Stomach smooth muscle (tissue), 2 donors: Measurements from ENCODE around the gene ADGRF3.

Experiments
- H3K27ac ChIP-seq: one replicate; pipeline ENCODE4 v1.7.0; 2013; ENCODE audit warnings: mild to moderate bottlenecking, low read length, inconsistent platforms
- H3K27me3 ChIP-seq, 2 donors: one replicate each; pipeline ENCODE4 v1.7.0; 2013; ENCODE audit warnings: low read length in 2 of 2; ENCODE audit not compliant: insufficient read depth in 2 of 2, control insufficient read depth in 1 of 2
- H3K36me3 ChIP-seq, 2 donors: one replicate each; pipeline ENCODE4 v1.7.0; 2013; ENCODE audit warnings: low read length in 2 of 2; ENCODE audit not compliant: control insufficient read depth in 2 of 2, insufficient read depth in 2 of 2
- H3K4me1 ChIP-seq: one replicate; pipeline ENCODE4 v1.7.0; 2013; ENCODE audit warnings: low read length; ENCODE audit not compliant: control insufficient read depth, insufficient read depth
- H3K4me3 ChIP-seq, 2 donors: one replicate each; pipeline ENCODE4 v1.7.0; 2013; ENCODE audit warnings: low read length in 2 of 2
- H3K9ac ChIP-seq, 2 donors: one replicate each; pipeline ENCODE4 v1.7.0; 2013; ENCODE audit warnings: low read length in 2 of 2, mild to moderate bottlenecking in 1 of 2
- H3K9me3 ChIP-seq, 2 donors: one replicate each; pipeline ENCODE4 v1.7.0; 2013; ENCODE audit warnings: low read length in 2 of 2; ENCODE audit not compliant: control insufficient read depth in 2 of 2
- donor health status: healthy.
- donor health status: Pancreatic carcinoma.

The ADGRF3 gene

DNA sequence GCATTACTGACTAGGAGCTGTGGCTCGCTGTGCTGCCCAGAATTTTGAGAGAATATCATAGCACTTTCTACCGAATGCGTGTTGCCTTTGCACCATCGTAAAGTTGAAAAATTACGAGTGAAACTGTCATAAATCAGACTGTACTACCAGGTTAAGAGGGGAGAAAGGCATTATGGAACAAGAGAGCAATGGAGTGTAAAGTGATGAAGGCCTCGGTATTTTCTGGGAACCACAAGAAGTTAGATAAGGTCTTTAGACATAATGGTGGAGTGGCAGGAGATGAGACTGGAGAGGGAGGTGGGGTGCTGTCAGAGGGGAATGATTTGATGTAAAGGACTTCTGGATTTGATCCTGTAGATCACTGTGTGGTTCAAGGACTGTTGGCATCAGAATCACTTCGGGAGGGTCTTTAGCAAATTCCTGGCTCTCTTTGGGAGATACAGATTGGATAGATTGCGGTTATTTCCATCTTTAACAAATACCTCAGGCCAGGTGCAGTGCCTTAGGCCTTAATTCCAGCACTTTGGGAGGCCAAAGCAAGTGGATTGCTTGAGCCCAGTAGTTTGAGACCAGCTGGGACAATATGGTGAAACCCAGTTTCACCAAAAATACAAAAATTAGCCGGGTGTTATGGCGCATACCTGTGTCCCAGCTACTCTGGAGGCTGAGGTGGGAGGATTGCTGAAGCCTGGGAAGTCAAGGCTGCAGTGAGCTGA, 4.9 kb upstream of the ADGRF3 start:
- Histone ChIP-seq H3K27ac (no peak overlapping the region), H3K4me3 (no peak overlapping the region), H3K36me3 (no peaks in the 10 kb centered on the region), H3K9me3 (no peaks in the 10 kb centered on the region), H3K27me3 (no peaks in the 10 kb centered on the region), H3K9ac (no peak overlapping the region), H3K4me1 (peaks cover 5% of the 10 kb centered on the region)

DNA sequence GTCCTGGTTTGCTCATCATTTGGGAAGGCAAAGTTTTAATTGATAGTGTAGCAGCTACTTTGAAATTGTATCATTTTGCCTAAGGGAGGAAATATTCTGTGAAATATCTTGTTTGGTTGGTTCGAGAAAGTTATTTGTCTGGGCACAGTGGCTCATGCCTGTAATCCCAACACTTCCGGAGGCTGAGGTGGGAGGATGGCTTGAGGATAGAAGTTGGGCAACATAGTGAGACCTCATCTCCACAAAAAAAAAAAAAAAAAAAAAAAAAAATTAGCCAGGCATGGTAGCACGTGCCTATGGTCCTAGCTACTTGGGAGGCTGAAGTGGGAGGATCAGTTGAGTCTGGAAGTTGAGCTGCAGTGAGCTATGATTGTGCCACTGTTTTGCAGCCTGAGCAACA, 3.1 kb upstream of the ADGRF3 start:
- H3K27ac ChIP-seq: no peak overlapping the region
- no peaks in the 10 kb centered on the region for H3K9me3 ChIP-seq
- peaks cover 6% of the 10 kb centered on the region for H3K4me1 ChIP-seq
- no peak overlapping the region for H3K4me3 ChIP-seq
- no peaks in the 10 kb centered on the region for H3K27me3 ChIP-seq
- H3K9ac ChIP-seq: no peak overlapping the region
- no peaks in the 10 kb centered on the region for H3K36me3 ChIP-seq

DNA sequence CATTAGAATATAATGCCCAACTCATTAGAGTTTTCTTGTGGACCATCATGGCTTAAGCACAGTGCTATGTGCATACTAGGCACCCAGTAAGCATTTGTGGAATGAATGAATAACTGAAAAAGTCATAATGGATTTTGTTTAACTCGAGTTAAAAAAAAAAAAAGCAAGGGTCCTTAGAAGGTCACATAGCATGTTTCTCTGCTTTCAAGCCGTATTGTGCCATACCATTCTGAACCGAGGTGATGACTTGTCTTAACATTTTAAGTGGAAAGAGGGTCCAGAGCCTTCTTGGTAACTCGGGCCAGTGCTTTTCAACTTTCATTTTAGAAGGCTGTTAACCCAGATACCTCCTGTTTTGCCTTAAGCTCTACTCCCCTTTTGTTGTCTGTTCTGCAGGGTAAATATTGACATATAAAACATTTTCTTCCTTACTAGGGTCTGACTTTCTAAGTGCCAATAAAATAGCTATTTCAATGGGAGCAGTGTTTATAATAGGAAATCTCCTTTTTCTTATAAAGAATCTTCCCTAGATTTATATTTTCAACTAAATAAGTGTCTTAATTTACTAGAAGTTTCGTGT, 787 bp upstream of the ADGRF3 start:
- peak overlapping the region; percentile 96 to 97 for H3K4me3 ChIP-seq
- H3K9ac ChIP-seq: peak overlapping the region; percentile 76 to 92
- H3K4me1 ChIP-seq: peaks cover 9% of the 10 kb centered on the region
- no peaks in the 10 kb centered on the region for H3K9me3 ChIP-seq
- H3K36me3 ChIP-seq: no peaks in the 10 kb centered on the region
- H3K27me3 ChIP-seq: no peaks in the 10 kb centered on the region
- H3K27ac ChIP-seq: peak overlapping the region; percentile 68

DNA sequence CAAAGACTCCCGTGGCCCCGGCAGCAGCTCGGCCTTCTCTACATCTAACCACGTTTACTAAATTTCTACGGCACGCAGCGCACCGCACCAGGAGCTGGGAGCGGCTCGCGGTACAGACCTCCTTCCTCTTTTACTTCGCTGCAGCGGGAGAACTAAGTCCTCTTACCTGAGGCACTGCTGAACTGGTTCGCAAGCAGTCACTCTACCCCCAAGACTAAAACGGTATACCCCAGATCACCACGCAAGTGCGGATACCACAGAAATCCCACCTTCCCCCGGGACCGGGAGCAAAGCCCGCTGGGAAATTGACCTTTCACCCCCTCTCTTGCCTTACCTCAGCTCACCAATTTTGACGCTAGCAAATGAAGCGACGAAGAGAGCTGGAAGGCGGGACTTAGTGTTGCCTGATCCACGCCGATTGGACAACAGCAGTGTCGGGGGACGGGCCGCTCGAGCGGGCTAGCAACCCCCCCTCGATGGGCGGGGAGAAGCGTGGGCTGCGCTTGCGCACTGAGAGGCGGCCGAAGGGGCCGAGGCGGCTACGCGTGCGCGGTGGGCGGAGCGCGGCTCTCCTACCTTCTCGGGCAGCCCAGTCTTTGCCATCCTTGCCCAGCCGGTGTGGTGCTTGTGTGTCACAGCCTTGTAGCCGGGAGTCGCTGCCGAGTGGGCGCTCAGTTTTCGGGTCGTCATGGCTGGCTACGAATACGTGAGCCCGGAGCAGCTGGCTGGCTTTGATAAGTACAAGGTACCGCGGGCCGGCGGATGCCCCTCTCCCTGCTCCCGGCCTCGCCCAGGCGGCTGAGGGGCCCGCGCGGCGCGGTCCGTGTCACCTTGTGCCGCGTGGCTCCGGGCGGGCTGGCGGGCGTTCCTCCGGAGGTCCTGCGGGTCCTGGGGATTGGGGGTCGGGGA, 790 bp downstream of the ADGRF3 start, which contains the start of gene SELENOI:
SELENOI (plus strand) TSS at position 599 of the 909 bp plus-strand sequence; CDS start at position 689, 90 bp downstream.
- no peaks in the 10 kb centered on the region for H3K9me3 ChIP-seq
- peak within 1 kb of the TSS; percentile 95 for H3K27ac ChIP-seq
- H3K4me1 ChIP-seq: peaks cover 9% of the 10 kb centered on the region
- peak within 1 kb of the TSS; percentile 96 to 98 for H3K9ac ChIP-seq
- H3K36me3 ChIP-seq: no peaks in the 10 kb centered on the region
- peak within 1 kb of the TSS; percentile 96 to 97 for H3K4me3 ChIP-seq
- H3K27me3 ChIP-seq: no peaks in the 10 kb centered on the region

DNA sequence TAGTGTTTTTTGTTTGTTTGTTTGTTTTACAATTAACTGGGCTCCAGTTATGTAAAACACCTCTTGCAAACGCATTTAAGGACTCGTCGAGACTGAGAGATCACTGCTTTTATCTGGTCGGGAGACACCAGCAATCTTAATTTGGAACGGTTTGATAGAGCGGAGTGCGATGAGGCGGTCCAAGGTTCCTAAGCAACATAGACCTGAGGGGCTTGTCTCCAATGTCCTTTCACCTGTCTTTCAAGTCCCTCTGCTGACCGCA, 1.4 kb downstream of the ADGRF3 start:
- Histone ChIP-seq H3K27ac (peak overlapping the region; percentile 95), H3K9me3 (no peaks in the 10 kb centered on the region), H3K36me3 (no peaks in the 10 kb centered on the region), H3K27me3 (no peaks in the 10 kb centered on the region), H3K4me3 (peak overlapping the region; percentile 91 to 97), H3K4me1 (peaks cover 9% of the 10 kb centered on the region), H3K9ac (peak overlapping the region; percentile 96 to 98)

DNA sequence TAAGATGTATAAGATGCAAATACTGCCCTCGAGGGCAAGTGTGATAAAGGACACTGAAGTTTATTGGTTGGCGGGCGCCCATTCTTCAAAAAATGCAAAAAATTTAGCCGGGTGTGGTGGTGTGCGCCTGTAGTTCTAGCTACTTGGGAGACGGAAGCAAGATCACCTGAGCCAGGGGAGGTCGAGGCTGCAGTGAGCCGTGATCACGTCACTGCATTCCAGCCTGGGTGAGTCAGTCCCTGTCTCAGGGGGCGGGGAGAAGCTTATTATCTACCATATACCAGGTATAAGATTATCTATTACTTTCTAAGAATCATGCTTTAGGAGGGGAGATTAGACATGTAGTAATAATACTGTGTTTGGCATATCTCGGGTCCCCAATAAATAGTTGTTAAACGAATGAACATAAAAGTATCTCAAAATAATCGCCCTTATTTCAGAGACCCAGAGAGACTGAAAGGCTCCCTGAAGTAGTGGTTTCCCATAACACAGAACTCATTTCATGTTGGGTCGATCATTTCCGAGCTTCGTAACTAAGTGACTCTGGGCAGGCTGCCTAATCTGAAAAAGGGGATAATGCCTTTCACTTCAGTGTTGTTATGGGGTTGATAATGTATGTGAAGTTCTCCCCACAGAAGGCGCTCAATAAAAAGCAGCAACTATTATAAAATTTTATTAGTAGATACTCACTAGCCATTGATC, 1.9 kb downstream of the ADGRF3 start:
- H3K36me3 ChIP-seq: no peaks in the 10 kb centered on the region
- no peaks in the 10 kb centered on the region for H3K9me3 ChIP-seq
- H3K4me3 ChIP-seq: peak overlapping the region; percentile 91 to 97
- no peaks in the 10 kb centered on the region for H3K27me3 ChIP-seq
- H3K4me1 ChIP-seq: peaks cover 9% of the 10 kb centered on the region
- peak overlapping the region; percentile 96 to 98 for H3K9ac ChIP-seq
- H3K27ac ChIP-seq: peak overlapping the region; percentile 95

DNA sequence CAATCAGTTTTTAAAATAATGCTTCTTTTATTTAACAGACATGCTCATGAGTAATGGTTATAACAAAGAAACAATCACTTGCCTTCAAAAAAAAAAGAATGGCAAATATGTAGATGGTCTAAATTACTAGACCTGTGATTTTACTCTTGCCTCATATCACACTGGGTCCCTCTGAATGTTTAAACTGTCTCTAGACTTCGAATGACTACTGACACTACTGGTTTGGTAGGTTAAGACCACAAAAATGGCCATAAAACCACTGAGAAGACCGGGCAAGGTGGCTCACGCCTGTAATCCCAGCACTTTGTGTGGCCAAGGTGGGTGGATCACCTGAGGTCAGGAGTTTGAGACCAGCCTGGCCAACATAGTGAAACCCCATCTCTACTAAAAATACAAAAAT, 5.8 kb downstream of the ADGRF3 start:
- peaks cover 4% of the 10 kb centered on the region for H3K4me1 ChIP-seq
- no peak overlapping the region for H3K27ac ChIP-seq
- no peak overlapping the region for H3K9ac ChIP-seq
- no peaks in the 10 kb centered on the region for H3K27me3 ChIP-seq
- H3K36me3 ChIP-seq: no peaks in the 10 kb centered on the region
- no peak overlapping the region for H3K4me3 ChIP-seq
- no peaks in the 10 kb centered on the region for H3K9me3 ChIP-seq

DNA sequence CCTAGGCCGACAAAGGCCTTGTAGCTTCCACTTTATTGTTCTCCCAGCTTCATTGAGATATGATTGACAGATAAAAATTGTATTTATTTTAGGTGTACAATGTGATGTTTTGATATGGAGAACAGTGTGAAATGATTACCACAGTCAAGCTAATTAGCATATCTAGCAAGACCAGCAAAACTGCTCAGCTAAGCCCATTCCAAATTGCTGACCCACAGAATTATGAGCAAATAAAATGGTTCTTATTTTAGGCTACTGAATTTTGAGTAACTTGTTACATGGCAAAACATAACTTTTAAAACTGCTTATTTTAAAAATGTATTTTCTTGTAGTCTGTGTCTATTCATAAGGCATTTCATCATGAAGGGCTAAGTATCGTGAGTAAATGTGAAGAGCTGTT, 9.3 kb downstream of the ADGRF3 start:
- Histone ChIP-seq H3K4me1 (no peaks in the 10 kb centered on the region), H3K36me3 (no peaks in the 10 kb centered on the region), H3K27me3 (no peaks in the 10 kb centered on the region), H3K4me3 (no peak overlapping the region), H3K27ac (no peak overlapping the region), H3K9ac (no peak overlapping the region), H3K9me3 (no peaks in the 10 kb centered on the region)

DNA sequence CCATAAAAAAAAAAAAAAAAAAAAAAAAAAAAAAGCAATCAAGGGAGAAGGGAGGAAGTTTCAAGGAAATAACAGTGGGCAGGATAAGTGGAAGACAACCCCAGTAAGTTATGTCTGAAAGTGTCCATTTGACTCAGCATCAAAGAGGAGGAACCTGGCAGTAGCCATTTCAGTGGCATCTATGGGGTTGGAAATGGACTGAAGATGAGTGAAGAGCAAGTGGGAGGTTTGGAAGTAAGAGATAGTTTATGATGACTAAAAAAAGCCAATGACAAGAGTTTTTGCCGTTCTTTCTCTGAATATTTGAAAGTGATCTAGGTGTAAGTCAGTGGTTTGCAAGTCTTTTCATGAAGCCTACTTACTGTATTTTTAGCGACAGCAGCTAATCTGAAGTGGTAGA, 9.9 kb downstream of the ADGRF3 start:
- H3K4me3 ChIP-seq: no peak overlapping the region
- no peaks in the 10 kb centered on the region for H3K9me3 ChIP-seq
- H3K4me1 ChIP-seq: no peaks in the 10 kb centered on the region
- no peak overlapping the region for H3K27ac ChIP-seq
- no peaks in the 10 kb centered on the region for H3K27me3 ChIP-seq
- no peaks in the 10 kb centered on the region for H3K36me3 ChIP-seq
- no peak overlapping the region for H3K9ac ChIP-seq

DNA sequence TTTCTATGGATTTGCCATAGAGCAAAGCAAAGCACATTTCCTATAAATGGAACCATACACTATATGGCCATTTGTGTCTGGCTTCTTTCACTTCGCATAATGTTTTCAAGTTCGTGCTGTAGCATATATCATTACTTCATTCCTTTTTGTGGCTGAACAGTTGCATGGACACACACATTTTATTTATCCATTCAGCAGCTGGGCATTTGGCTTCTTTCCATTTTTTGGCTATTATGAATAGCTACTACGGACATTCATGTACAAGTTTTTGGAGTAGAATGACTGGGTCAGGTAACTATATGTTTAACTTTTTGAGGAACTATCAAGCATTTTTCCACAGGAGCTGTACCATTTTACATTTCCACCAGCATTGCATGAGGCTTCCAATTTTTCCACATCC, 11.4 kb downstream of the ADGRF3 start:
- no peaks in the 10 kb centered on the region for H3K27me3 ChIP-seq
- H3K9me3 ChIP-seq: no peaks in the 10 kb centered on the region
- H3K4me1 ChIP-seq: no peaks in the 10 kb centered on the region

More for the DNA sequence above, 11.4 kb downstream of the ADGRF3 start:
- Histone ChIP-seq H3K4me3 (no peak overlapping the region), H3K36me3 (no peaks in the 10 kb centered on the region), H3K27ac (no peak overlapping the region), H3K9ac (no peak overlapping the region)
